Sigmoid colon (tissue), 7 donors: ENCODE data around the gene PCSK5. TPM values are rescaled to one million over a fixed set of nuclear protein-coding genes. Genes with fewer than 3 reads are reported as not detected.

ENCODE experiments used
- DNase-seq: peaks from one replicate; pipeline ENCODE4 v3.0.0-alpha.2; 2019
- H3K27ac ChIP-seq, 4 donors: fragments of 200-600 bp; sonication (generic); one replicate each; pipeline ENCODE4 v1.5.1; 2016 to 2019; ENCODE audit warnings: mild to moderate bottlenecking in 1 of 4
- H3K27me3 ChIP-seq, 3 donors: fragments of 200-600 bp; sonication (generic); one replicate each; pipeline ENCODE4 v1.5.1; 2019; ENCODE audit warnings: mild to moderate bottlenecking in 1 of 3
- H3K36me3 ChIP-seq, 4 donors: fragments of 200-600 bp; sonication (generic); one replicate each; pipeline ENCODE4 v1.5.1; 2016 to 2019
- H3K4me1 ChIP-seq, 4 donors: fragments of 200-600 bp; sonication (generic); one replicate each; pipeline ENCODE4 v1.5.1; 2017 to 2019
- H3K4me3 ChIP-seq, 4 donors: fragments of 200-600 bp; sonication (generic); one replicate each; pipeline ENCODE4 v1.5.1; 2017 to 2019; ENCODE audit warnings: mild to moderate bottlenecking in 2 of 4, moderate library complexity in 1 of 4
- H3K9me3 ChIP-seq, 4 donors: fragments of 200-600 bp in 3 of 4; sonication (generic) in 3 of 4; one replicate each; pipeline versions ENCODE4 v1.5.1 to v1.6.1; 2013 to 2019
- EP300 ChIP-seq, 4 donors: sonication (generic); formaldehyde crosslinking; IDR thresholded peaks; one replicate each; pipeline ENCODE4 v1.6.1; 2017; ENCODE audit warnings: antibody characterized with exemption in 4 of 4
- POLR2A ChIP-seq, 2 donors: fragments of 450-650 bp; IDR thresholded peaks; one replicate each; pipeline ENCODE4 v1.6.1; 2016; ENCODE audit warnings: antibody characterized with exemption in 2 of 2, mild to moderate bottlenecking in 2 of 2, moderate library complexity in 2 of 2
- POLR2AphosphoS5 ChIP-seq, 4 donors: sonication (generic); formaldehyde crosslinking; IDR thresholded peaks; one replicate each; pipeline ENCODE4 v1.6.1; 2017; ENCODE audit warnings: antibody characterized with exemption in 4 of 4
- WGBS, 2 donors: extraction: QIAGEN DNeasy Blood & Tissue Kit; methylation state at CpG; one replicate each; pipeline ENCODE4 v1.1.7; 2013; 5-methylcytosine and 5-hydroxymethylcytosine counted together
- intact Hi-C: fragments of 100-400 bp; cut with DNase I; formaldehyde crosslinking; loops from one replicate; pipeline ENCODE4 v1.15.1; 2023
- polyA plus RNA-seq, 3 donors: library from polyadenylated mRNA; stranded (reverse); fragments of 200-250 nt; gene quantifications; one replicate each; pipeline ENCODE4 v1.2.3, GENCODE V29; 2013
- total RNA-seq, 4 donors: library from RNA; depleted of rRNA; stranded (reverse); fragments of >200 nt; gene quantifications; one replicate each; pipeline ENCODE4 v1.1.0, GENCODE V29; 2016
- TF ChIP-seq, protein P1 (sequence below), 4 experiments: fragments of 450-650 bp in 3 of 4; fragments of 200-600 bp in 1 of 4; IDR thresholded peaks; one replicate each; pipeline ENCODE4 v1.5.1; 2016 to 2019; ENCODE audit warnings: antibody characterized with exemption in 4 of 4, mild to moderate bottlenecking in 3 of 4, moderate library complexity in 2 of 4
- donor health status: healthy with polysubstance abuse.
- donor health status: Bipolar disorder and iron deficiency.
- donor health status: healthy.

PCSK5 gene
- total and polyA plus RNA-seq, 7 donors: 2.4 to 23.5 (median 8.4) TPM

DNA sequence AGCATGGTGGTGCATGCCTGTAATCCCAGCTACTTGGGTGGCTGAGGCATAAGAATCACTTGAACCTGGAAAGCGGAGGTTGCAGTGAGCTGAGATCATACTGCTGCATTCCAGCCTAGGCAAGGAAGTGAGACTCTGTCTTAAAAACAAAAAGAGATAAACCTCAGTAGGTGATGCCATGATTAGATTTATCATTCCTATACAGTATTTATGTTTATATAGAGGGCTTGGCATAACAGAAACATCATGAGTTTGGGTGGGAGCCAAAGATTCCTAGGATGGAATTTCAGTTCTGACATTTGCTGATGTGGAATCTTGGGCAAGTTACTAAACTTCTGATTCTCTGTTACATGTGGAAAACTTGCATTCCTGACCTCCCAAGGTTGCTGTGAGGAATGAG is 481.4 kb downstream of the PCSK5 start:
- DNase-seq: no peak
- intact Hi-C loops: no loop called here
- Histone ChIP-seq H3K27me3 (no peaks in the 10 kb centered on the region), H3K9me3 (no peaks in the 10 kb centered on the region), H3K4me1 (peaks cover 0 to 34% (median 24%) of the 10 kb centered on the region in 4 donors), H3K4me3 (no peak overlapping the region), H3K36me3 (no peaks in the 10 kb centered on the region), H3K27ac (peak overlapping the region in 3 of 4 donors; percentile 12 to 55 (median 30))
- TF ChIP-seq POLR2A (IDR thresholded peaks at IDR 0.05) (no peak), EP300 (IDR thresholded peaks at IDR 0.05) (no peak)
- WGBS, 2 donors: 78 to 85% methylated on average over 1 of the region's 1 CpG

DNA sequence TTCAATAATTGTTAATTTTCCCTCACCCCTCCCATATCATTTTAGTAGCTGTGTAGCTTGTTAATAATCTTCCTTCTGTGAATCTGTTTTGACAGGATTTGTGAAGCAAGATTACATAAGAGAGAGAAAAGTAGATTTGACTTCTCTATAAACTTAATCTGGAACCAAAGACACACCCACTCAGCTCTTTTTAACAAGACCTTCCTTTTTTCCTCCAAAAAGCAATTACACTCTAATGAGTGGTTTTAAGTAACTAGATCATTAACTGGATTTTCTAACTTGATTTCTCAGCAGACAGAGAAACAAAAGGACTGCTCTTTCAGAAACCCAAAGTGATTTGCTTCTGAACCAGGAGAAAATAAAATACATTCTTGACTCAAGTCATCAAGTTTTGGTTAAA is 481.9 kb downstream of the PCSK5 start:
- no peak for DNase-seq

DNA sequence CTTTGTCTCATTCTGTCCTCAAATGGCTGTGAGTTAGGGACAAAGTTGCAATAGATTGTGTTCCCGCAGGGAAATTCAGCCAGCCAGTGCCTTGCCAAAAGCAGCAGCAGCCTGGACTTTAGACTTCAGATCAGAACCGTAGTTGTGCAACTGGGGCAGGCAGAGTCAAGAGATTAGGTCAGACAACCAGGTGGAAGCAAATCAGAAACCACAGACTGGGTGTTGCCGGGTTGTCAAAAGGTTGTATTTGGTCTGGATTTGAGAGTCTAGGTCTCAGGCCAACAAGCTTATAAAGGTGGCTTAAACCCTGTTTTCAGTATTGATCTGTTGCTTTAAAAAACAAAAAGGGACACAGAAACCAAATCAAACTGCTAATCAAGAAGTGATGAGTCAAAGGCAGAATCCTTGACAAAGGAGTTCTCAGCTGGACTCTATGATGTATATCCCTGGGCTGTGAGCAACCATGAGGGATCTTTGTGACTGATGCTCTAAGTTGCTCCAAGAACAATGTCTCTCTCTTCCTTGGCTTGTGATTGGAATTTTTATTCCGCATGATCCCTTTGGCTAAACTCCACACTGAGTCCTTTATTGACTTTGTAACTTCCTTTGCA is 482.8 kb downstream of the PCSK5 start:
- TF ChIP-seq POLR2A (IDR thresholded peaks at IDR 0.05) (no peak), POLR2AphosphoS5 (IDR thresholded peaks at IDR 0.05) (peak in 2 of 4 donors; percentile 36 to 43), EP300 (IDR thresholded peaks at IDR 0.05) (no peak)
- TF ChIP-seq, protein P1, sequence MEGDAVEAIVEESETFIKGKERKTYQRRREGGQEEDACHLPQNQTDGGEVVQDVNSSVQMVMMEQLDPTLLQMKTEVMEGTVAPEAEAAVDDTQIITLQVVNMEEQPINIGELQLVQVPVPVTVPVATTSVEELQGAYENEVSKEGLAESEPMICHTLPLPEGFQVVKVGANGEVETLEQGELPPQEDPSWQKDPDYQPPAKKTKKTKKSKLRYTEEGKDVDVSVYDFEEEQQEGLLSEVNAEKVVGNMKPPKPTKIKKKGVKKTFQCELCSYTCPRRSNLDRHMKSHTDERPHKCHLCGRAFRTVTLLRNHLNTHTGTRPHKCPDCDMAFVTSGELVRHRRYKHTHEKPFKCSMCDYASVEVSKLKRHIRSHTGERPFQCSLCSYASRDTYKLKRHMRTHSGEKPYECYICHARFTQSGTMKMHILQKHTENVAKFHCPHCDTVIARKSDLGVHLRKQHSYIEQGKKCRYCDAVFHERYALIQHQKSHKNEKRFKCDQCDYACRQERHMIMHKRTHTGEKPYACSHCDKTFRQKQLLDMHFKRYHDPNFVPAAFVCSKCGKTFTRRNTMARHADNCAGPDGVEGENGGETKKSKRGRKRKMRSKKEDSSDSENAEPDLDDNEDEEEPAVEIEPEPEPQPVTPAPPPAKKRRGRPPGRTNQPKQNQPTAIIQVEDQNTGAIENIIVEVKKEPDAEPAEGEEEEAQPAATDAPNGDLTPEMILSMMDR (IDR thresholded peaks at IDR 0.05): no peak
- Histone ChIP-seq H3K9me3 (no peaks in the 10 kb centered on the region), H3K4me3 (no peak overlapping the region), H3K27ac (peak overlapping the region; percentile 15 to 55 (median 42)), H3K36me3 (no peaks in the 10 kb centered on the region), H3K4me1 (peaks cover 0 to 34% (median 24%) of the 10 kb centered on the region in 4 donors), H3K27me3 (no peaks in the 10 kb centered on the region)
- intact Hi-C loops: no loop called here
- 7 to 48% methylated on average over 4 of the region's 4 CpGs for WGBS, 2 donors
- DNase-seq: peak; percentile 85

More for the DNA sequence above, 481.9 kb downstream of the PCSK5 start:
- Histone ChIP-seq H3K9me3 (no peaks in the 10 kb centered on the region), H3K4me1 (peaks cover 0 to 34% (median 24%) of the 10 kb centered on the region in 4 donors), H3K36me3 (no peaks in the 10 kb centered on the region), H3K27me3 (no peaks in the 10 kb centered on the region), H3K4me3 (no peak overlapping the region), H3K27ac (peak overlapping the region in 3 of 4 donors; percentile 12 to 55 (median 30))
- no peak for TF ChIP-seq EP300 (IDR thresholded peaks at IDR 0.05)
- TF ChIP-seq, protein P1 (IDR thresholded peaks at IDR 0.05): no peak
- no peak for TF ChIP-seq POLR2AphosphoS5 (IDR thresholded peaks at IDR 0.05)
- no peak for TF ChIP-seq POLR2A (IDR thresholded peaks at IDR 0.05)
- intact Hi-C loops: no loop called here

DNA sequence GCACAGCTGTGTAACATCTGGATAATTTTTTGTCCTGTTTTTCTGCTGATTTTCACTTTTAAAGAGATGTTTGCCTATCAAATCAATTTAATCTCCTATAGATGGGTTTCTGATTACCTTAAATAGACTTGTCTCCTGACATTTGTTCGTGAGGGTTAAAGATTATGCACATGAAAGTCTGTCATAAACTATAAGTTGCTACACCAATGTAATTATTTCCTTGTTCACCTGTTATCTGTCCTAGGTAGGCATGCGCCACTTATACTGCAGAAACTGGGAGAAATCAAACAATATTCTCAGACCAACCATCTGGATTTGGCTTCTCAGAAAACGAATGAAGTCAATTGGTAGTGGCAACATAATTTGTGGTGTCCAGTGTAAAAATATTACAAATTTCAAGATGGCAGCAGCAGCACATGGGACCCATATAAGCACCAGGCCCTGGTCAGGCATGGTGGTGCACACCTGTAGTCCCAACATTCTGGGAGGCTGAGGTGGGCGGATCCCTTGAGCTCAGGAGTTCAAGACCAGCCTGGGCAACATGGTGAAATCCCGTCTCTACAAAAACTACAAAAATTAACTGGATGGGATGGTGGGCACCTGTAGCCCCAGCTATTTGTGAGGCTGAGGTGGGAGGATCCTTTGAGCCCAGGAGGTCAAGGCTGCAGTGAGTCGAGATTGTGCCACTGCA is 483.5 kb downstream of the PCSK5 start:
- no peak for DNase-seq
- TF ChIP-seq POLR2A (IDR thresholded peaks at IDR 0.05) (no peak), POLR2AphosphoS5 (IDR thresholded peaks at IDR 0.05) (no peak), EP300 (IDR thresholded peaks at IDR 0.05) (no peak)
- TF ChIP-seq, protein P1 (IDR thresholded peaks at IDR 0.05): no peak
- Histone ChIP-seq H3K9me3 (no peaks in the 10 kb centered on the region), H3K27ac (peak overlapping the region; percentile 18 to 62 (median 54)), H3K27me3 (no peaks in the 10 kb centered on the region), H3K36me3 (no peaks in the 10 kb centered on the region), H3K4me3 (no peak overlapping the region), H3K4me1 (peaks cover 0 to 34% (median 24%) of the 10 kb centered on the region in 4 donors)
- 53 to 75% methylated on average over 6 of the region's 6 CpGs for WGBS, 2 donors
- intact Hi-C loops: no loop called here

DNA sequence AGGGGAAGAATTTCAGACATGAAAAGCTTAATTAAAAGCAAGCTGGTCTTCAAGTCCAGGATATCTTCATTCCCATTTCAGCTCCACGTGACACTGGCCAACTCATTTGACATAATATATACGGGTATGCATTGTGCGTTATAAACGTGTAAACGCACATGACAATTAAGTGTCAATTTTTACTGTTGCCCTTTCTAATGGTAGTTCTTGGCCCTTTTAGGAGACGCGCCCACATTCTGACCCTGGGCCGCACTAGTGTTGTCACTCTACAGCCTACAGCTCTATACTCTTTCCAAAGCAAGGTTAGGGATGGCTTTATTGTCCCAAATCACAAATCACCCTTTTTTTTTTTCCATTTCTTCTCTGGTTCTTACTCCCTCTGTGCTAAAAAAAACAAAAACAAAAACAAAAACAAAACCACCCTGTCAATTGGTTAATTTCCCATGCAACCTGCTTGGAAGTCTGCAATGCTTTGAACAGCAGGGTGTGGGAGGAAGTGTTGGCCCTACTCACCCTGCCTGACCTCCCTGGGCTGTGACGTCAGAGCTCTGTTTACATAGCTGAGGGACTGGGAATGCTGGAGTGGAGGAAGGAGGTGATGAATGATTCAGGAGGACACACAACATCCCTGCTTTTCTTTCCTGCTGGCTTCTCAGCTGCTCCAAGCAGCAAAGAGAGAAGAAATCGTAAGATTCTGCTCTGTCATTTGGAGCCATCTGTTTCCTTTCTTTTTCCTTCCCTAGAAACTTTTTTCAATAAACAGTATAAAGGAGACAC is 484.5 kb downstream of the PCSK5 start:
- Histone ChIP-seq H3K4me1 (peaks cover 0 to 28% (median 24%) of the 10 kb centered on the region in 4 donors), H3K4me3 (no peak overlapping the region), H3K36me3 (no peaks in the 10 kb centered on the region), H3K27me3 (no peaks in the 10 kb centered on the region), H3K27ac (peak overlapping the region; percentile 54 to 62 (median 54)), H3K9me3 (no peaks in the 10 kb centered on the region)
- peak in 2 of 4 donors; percentile 25 to 32 for TF ChIP-seq EP300 (IDR thresholded peaks at IDR 0.05)
- TF ChIP-seq, protein P1 (IDR thresholded peaks at IDR 0.05): no peak
- no peak for TF ChIP-seq POLR2A (IDR thresholded peaks at IDR 0.05)
- peak; percentile 13 to 67 (median 62) for TF ChIP-seq POLR2AphosphoS5 (IDR thresholded peaks at IDR 0.05)
- peak; percentile 92 for DNase-seq
- intact Hi-C loops: no loop called here
- WGBS, 2 donors: 53 to 75% methylated on average over 10 of the region's 10 CpGs
